H1 (cell line): ENCODE data around the gene GBP5. TPM values are rescaled to one million over a fixed set of nuclear protein-coding genes. Genes with fewer than 3 reads are reported as not detected.

Source experiments
- BCL11A ChIP-seq, 2 experiments: IDR thresholded peaks; one replicate each; pipeline ENCODE4 v1.6.1; 2011; ENCODE audit warnings: low read depth in 2 of 2, low read length in 2 of 2, mild to moderate bottlenecking in 2 of 2
- EZH2 ChIP-seq: fragments of 200-600 bp; sonication (generic); IDR thresholded peaks from 2 replicates; pipeline ENCODE4 v1.7.1; 2012; ENCODE audit warnings: low read depth, mild to moderate bottlenecking, moderate library complexity, low read length, inconsistent platforms; ENCODE audit not compliant: severe bottlenecking
- SAP30 ChIP-seq: fragments of 300-600 bp; sonication (generic); IDR thresholded peaks from 2 replicates; pipeline ENCODE4 v1.7.1; 2012; ENCODE audit warnings: low read length, moderate library complexity, mild to moderate bottlenecking, inconsistent platforms; ENCODE audit not compliant: insufficient read depth, insufficient replicate concordance
- polyA plus RNA-seq, 7 experiments: library from polyadenylated mRNA; depleted of rRNA in 3 of 7; stranded (reverse) in 5 of 7; unstranded in 2 of 7; fragments of >200 nt in 5 of 7; fragments of 200-250 nt in 2 of 7; gene quantifications; 1 replicate in 5 of 7; 2 replicates in 1 of 7; 4 replicates in 1 of 7; pipeline versions ENCODE4 v1.2.1 to v1.2.3, GENCODE V29; 2011 to 2013; ENCODE audit warnings: missing spikeins in 2 of 7, mixed read lengths in 2 of 7
- total RNA-seq: library from RNA; stranded (reverse); fragmentation: NEBNext Ultra II Directional; extraction: Animal tissue kit (Norgen Biotek cat#: 25700); gene quantifications from 2 replicates; pipeline ENCODE4 v1.2.1, GENCODE V29; 2021

The GBP5 gene
- total and polyA plus RNA-seq, 2 of the 8 experiments (the other 6 are each of a cell fraction or from before 2014, with no cell fraction given) = not detected

GRCh38 chr1:89254658-89255287, 17.9 kb downstream of the GBP5 start (continued):
- TF ChIP-seq SAP30 (no peak), BCL11A (IDR thresholded peaks at IDR 0.05; ENCODE audit: low read depth in 2 of 2, low read length in 2 of 2) (no peak), EZH2 (no peak)
